Liver (tissue), 9 donors: ENCODE data around the gene LRIF1. TPM values are rescaled to one million over a fixed set of nuclear protein-coding genes. Genes with fewer than 3 reads are reported as not detected.

Experiments
- DNase-seq: peaks from one replicate; pipeline ENCODE4 v3.0.0-alpha.2; 2017; ENCODE audit warnings: low spot score
- H3K27ac ChIP-seq, 2 donors: one replicate each; pipeline ENCODE4 v1.7.0; 2013; ENCODE audit warnings: inconsistent platforms in 2 of 2, low read length in 2 of 2, control low read depth in 1 of 2, low read depth in 1 of 2, mild to moderate bottlenecking in 1 of 2
- H3K27me3 ChIP-seq, 4 donors: one replicate each; pipeline versions ENCODE4 v1.6.1 to v1.7.0; 2013; ENCODE audit warnings: low read length in 3 of 4, inconsistent platforms in 1 of 4, mild to moderate bottlenecking in 1 of 4, moderate library complexity in 1 of 4; ENCODE audit not compliant: control insufficient read depth in 4 of 4, insufficient read depth in 4 of 4
- H3K36me3 ChIP-seq, 4 donors: one replicate each; pipeline versions ENCODE4 v1.6.1 to v1.7.0; 2013; ENCODE audit warnings: low read length in 3 of 4, mild to moderate bottlenecking in 3 of 4, low read depth in 1 of 4, moderate library complexity in 1 of 4; ENCODE audit not compliant: control insufficient read depth in 4 of 4, insufficient read depth in 3 of 4
- H3K4me1 ChIP-seq, 4 donors: one replicate each; pipeline versions ENCODE4 v1.6.1 to v1.7.0; 2013; ENCODE audit warnings: low read length in 3 of 4, mild to moderate bottlenecking in 3 of 4, moderate library complexity in 1 of 4; ENCODE audit not compliant: control insufficient read depth in 4 of 4, insufficient read depth in 4 of 4
- H3K4me3 ChIP-seq, 3 donors: one replicate each; pipeline versions ENCODE4 v1.6.1 to v1.7.0; 2013; ENCODE audit warnings: low read length in 3 of 3, control low read depth in 1 of 3, low read depth in 1 of 3, mild to moderate bottlenecking in 1 of 3
- H3K9ac ChIP-seq, 2 donors: one replicate each; pipeline ENCODE4 v1.7.0; 2013; ENCODE audit warnings: low read length in 2 of 2, mild to moderate bottlenecking in 2 of 2, moderate library complexity in 2 of 2, control low read depth in 1 of 2, low read depth in 1 of 2
- H3K9me3 ChIP-seq, 4 donors: one replicate each; pipeline versions ENCODE4 v1.6.1 to v1.7.0; 2013; ENCODE audit warnings: low read length in 3 of 4; ENCODE audit not compliant: control insufficient read depth in 4 of 4
- EGR1 ChIP-seq, 2 donors: IDR thresholded peaks; 2 replicates each; pipeline ENCODE4 v1.6.1; 2016 to 2018; ENCODE audit warnings: antibody characterized with exemption in 2 of 2, low read depth in 2 of 2
- FOXA1 ChIP-seq: IDR thresholded peaks from 2 replicates; pipeline ENCODE4 v1.6.1; 2016; ENCODE audit warnings: antibody characterized with exemption
- GABPA ChIP-seq, 2 donors: IDR thresholded peaks in 1 of 2; conservative IDR thresholded peaks in 1 of 2; 2 replicates each; pipeline ENCODE4 v1.6.1; 2016; ENCODE audit warnings: antibody characterized with exemption in 2 of 2, mild to moderate bottlenecking in 1 of 2, moderate library complexity in 1 of 2
- HNF4A ChIP-seq, 2 donors: conservative IDR thresholded peaks; 2 replicates each; pipeline ENCODE4 v1.6.1; 2016; ENCODE audit warnings: antibody characterized with exemption in 2 of 2, mild to moderate bottlenecking in 2 of 2
- HNF4G ChIP-seq: IDR thresholded peaks from 2 replicates; pipeline ENCODE4 v1.6.1; 2016; ENCODE audit warnings: antibody characterized with exemption
- JUND ChIP-seq, 2 donors: IDR thresholded peaks; 2 replicates each; pipeline ENCODE4 v1.6.1; 2016; ENCODE audit warnings: antibody characterized with exemption in 2 of 2
- MAX ChIP-seq: IDR thresholded peaks from 2 replicates; pipeline ENCODE4 v1.6.1; 2016; ENCODE audit warnings: antibody characterized with exemption
- NR2F2 ChIP-seq: IDR thresholded peaks from 2 replicates; pipeline ENCODE4 v1.6.1; 2016; ENCODE audit warnings: antibody characterized with exemption
- RXRA ChIP-seq, 2 donors: IDR thresholded peaks; 2 replicates each; pipeline ENCODE4 v1.6.1; 2017 to 2018; ENCODE audit warnings: antibody characterized with exemption in 2 of 2, mild to moderate bottlenecking in 1 of 2
- SP1 ChIP-seq: IDR thresholded peaks from 2 replicates; pipeline ENCODE4 v1.6.1; 2018; ENCODE audit warnings: antibody characterized with exemption, mild to moderate bottlenecking
- TAF1 ChIP-seq: conservative IDR thresholded peaks from 2 replicates; pipeline ENCODE4 v1.6.1; 2016; ENCODE audit warnings: antibody characterized with exemption, mild to moderate bottlenecking
- ZBTB33 ChIP-seq: IDR thresholded peaks from 2 replicates; pipeline ENCODE4 v1.6.1; 2016; ENCODE audit warnings: antibody characterized with exemption
- WGBS: extraction: QIAGEN DNeasy Blood & Tissue Kit; methylation state at CpG from one replicate; pipeline ENCODE4 v1.1.7; 2013; 5-methylcytosine and 5-hydroxymethylcytosine counted together
- polyA plus RNA-seq, 2 donors: library from polyadenylated mRNA; stranded (reverse) in 1 of 2; unstranded in 1 of 2; fragments of 200-250 nt in 1 of 2; fragments of >200 nt in 1 of 2; fragmentation: Nextera tagmentation in 1 of 2; extraction: Ambion mirVana in 1 of 2; gene quantifications; one replicate each; pipeline versions ENCODE4 v1.2.1 to v1.2.3, GENCODE V29; 2013 to 2015
- total RNA-seq, 2 donors: library from RNA; depleted of rRNA; stranded (reverse); fragments of >200 nt; gene quantifications; one replicate each; pipeline ENCODE4 v1.2.3, GENCODE V29; 2014
- TF ChIP-seq, protein P1 (sequence below): IDR thresholded peaks from 2 replicates; pipeline ENCODE4 v1.6.1; 2016; ENCODE audit warnings: antibody characterized with exemption, mild to moderate bottlenecking
- TF ChIP-seq, protein P2 (sequence below): fragments of 150-350 bp; IDR thresholded peaks from 2 replicates; pipeline ENCODE4 v1.5.1; 2017; ENCODE audit warnings: improper control_type of control experiment, low read depth, low read length; ENCODE audit not compliant: missing input control
- donor health status: healthy.
- donor health status: healthy.
- donor health status: healthy.
- donor health status: healthy.
- donor health status: healthy.

LRIF1 gene
- total and polyA plus RNA-seq, 4 donors, result 3.9 to 7.1 (median 6.2) TPM

- H3K27ac ChIP-seq, result no peak overlapping the region
- no peaks in the 10 kb centered on the region for H3K4me1 ChIP-seq
- H3K27me3 ChIP-seq, result no peaks in the 10 kb centered on the region
- WGBS, result 92% methylated on average over 1 of the region's 1 CpG
- TF ChIP-seq MAX, result no peak
- no peak for TF ChIP-seq SP1
- TF ChIP-seq ZBTB33, result no peak
- TF ChIP-seq NR2F2, result no peak
- no peak for TF ChIP-seq FOXA1
- TF ChIP-seq, protein P1, sequence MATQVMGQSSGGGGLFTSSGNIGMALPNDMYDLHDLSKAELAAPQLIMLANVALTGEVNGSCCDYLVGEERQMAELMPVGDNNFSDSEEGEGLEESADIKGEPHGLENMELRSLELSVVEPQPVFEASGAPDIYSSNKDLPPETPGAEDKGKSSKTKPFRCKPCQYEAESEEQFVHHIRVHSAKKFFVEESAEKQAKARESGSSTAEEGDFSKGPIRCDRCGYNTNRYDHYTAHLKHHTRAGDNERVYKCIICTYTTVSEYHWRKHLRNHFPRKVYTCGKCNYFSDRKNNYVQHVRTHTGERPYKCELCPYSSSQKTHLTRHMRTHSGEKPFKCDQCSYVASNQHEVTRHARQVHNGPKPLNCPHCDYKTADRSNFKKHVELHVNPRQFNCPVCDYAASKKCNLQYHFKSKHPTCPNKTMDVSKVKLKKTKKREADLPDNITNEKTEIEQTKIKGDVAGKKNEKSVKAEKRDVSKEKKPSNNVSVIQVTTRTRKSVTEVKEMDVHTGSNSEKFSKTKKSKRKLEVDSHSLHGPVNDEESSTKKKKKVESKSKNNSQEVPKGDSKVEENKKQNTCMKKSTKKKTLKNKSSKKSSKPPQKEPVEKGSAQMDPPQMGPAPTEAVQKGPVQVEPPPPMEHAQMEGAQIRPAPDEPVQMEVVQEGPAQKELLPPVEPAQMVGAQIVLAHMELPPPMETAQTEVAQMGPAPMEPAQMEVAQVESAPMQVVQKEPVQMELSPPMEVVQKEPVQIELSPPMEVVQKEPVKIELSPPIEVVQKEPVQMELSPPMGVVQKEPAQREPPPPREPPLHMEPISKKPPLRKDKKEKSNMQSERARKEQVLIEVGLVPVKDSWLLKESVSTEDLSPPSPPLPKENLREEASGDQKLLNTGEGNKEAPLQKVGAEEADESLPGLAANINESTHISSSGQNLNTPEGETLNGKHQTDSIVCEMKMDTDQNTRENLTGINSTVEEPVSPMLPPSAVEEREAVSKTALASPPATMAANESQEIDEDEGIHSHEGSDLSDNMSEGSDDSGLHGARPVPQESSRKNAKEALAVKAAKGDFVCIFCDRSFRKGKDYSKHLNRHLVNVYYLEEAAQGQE, result no peak
- TF ChIP-seq TAF1, result no peak
- no peak for DNase-seq
- no peak overlapping the region for H3K4me3 ChIP-seq
- peaks cover 0 to 27% (median 23%) of the 10 kb centered on the region in 4 donors for H3K36me3 ChIP-seq
- no peaks in the 10 kb centered on the region for H3K9me3 ChIP-seq
- H3K9ac ChIP-seq, result no peak overlapping the region
Observed at GRCh38 chr1:110951161-110951560, 12.6 kb downstream of the LRIF1 start.

- H3K27ac ChIP-seq, result no peak overlapping the region
- no peaks in the 10 kb centered on the region for H3K4me1 ChIP-seq
- H3K27me3 ChIP-seq, result no peaks in the 10 kb centered on the region
- peaks cover 0 to 24% (median 23%) of the 10 kb centered on the region in 4 donors for H3K36me3 ChIP-seq
- no peak overlapping the region for H3K9ac ChIP-seq
- no peak for TF ChIP-seq EGR1 (IDR thresholded peaks at IDR 0.05; ENCODE audit: low read depth in 2 of 2)
- no peak for TF ChIP-seq JUND (IDR thresholded peaks at IDR 0.05)
- no peak for TF ChIP-seq HNF4A (conservative IDR thresholded peaks at IDR 0.05)
- TF ChIP-seq SP1, result no peak
- no peak for TF ChIP-seq GABPA (IDR thresholded peaks at IDR 0.05 in 1 of 2, conservative IDR thresholded peaks at IDR 0.05 in 1 of 2)
- TF ChIP-seq, protein P1, result no peak
- TF ChIP-seq, protein P2, sequence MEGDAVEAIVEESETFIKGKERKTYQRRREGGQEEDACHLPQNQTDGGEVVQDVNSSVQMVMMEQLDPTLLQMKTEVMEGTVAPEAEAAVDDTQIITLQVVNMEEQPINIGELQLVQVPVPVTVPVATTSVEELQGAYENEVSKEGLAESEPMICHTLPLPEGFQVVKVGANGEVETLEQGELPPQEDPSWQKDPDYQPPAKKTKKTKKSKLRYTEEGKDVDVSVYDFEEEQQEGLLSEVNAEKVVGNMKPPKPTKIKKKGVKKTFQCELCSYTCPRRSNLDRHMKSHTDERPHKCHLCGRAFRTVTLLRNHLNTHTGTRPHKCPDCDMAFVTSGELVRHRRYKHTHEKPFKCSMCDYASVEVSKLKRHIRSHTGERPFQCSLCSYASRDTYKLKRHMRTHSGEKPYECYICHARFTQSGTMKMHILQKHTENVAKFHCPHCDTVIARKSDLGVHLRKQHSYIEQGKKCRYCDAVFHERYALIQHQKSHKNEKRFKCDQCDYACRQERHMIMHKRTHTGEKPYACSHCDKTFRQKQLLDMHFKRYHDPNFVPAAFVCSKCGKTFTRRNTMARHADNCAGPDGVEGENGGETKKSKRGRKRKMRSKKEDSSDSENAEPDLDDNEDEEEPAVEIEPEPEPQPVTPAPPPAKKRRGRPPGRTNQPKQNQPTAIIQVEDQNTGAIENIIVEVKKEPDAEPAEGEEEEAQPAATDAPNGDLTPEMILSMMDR, result no peak
- no peak for TF ChIP-seq RXRA (IDR thresholded peaks at IDR 0.05)
- TF ChIP-seq ZBTB33, result no peak
- TF ChIP-seq HNF4G, result no peak
- no peak overlapping the region for H3K4me3 ChIP-seq
- DNase-seq, result no peak
- H3K9me3 ChIP-seq, result no peaks in the 10 kb centered on the region
- WGBS, result 95% methylated on average over 10 of the region's 10 CpGs
Observed at GRCh38 chr1:110948038-110948810, 15.5 kb downstream of the LRIF1 start.
